Activated T-cell treated with anti-CD3 and anti-CD28 coated beads, Interleukin-2, amount 50 U/mL, for 48 hours (primary cell): ENCODE results near the gene PHETA1.
"Not testable (repeated sequence)": the region's sequence is repeated elsewhere in the genome, so short reads cannot be mapped to it uniquely, and the experiment has no call there.

ENCODE experiments used
- DNase-seq, 2 experiments: peaks; one replicate each; pipeline ENCODE4 v3.0.0-alpha.2; 2020

The PHETA1 gene

DNA sequence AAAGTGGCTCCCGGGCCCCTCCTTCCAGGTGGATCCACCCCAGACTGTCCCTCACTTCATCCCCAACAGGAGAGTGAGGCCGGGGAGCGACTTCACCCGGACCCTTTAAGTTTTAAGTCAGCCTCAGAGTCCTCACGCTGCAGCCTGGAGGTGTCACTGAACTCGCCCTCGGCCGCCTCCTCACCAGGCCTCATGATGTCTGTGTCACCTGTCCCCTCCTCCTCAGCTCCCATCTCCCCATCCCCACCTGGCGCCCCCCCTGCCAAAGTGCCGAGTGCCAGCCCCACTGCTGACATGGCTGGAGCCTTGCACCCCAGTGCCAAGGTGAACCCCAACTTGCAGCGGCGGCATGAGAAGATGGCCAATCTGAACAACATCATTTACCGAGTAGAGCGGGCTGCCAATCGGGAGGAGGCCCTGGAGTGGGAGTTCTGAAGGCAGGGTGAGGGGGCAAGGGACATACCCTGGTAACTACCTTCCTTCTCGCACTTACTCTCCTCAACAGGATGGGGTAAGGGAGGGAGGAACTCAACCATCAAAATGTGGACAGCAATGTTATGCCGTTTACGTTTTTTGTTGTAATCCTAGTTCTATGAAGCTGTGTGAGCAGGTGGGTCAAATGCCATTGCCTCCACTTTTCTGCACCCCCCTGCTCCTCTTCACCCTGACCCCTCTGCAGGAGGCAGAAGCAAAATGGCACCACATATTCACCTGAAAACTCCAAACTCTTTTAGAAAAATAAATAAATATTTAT, 20.8 kb downstream of the PHETA1 start:
- DNase-seq = no peak

DNA sequence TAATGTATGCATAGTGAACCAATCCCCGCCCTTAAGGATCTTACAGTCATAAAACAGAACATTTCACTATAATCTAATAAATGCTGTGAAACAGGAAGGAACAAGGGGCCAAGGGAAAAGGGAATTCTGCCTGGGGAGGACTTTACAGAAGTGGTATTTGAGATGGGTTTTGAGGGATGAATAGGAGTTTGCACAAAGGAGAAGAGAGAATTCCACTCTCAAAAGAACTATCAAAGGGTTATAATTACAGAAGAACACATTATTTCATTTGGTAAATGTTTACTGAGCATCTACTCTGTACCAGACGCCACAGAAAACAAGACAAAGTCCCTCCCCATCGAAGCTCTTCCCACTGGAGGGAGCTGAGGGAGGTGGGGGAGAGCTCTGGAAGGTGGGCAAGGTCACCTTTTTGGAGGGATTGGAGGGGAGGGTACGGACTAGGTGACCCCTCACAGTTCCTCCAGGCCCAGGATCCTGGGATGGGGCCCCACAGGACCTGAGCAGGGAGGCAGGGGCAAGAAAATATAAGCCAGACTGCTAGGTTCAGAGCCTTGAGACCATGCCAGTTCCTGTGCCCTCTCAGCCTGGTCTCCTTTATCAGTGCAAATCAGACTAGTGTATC, 24.5 kb downstream of the PHETA1 start:
- no peak for DNase-seq

DNA sequence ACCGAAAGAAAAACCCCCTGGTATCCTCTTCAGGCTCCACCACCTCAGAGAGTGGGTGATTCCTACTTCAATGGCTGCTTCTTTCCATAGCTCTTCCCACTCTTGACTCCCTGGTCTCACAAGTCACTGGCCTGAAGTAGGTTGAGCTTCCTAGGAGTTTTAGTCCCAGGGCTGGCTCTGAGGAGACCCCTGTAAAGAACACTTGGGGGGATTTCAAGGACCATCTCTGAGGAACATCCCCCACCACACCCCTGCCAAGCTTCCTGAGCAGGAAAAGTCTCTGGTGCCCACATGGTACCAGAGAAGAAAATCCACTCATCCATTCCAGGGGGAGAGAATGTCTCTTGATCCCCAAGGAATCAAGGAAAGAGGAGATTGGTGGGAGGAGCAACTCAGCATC, 25.7 kb downstream of the PHETA1 start:
- DNase-seq = no peak

DNA sequence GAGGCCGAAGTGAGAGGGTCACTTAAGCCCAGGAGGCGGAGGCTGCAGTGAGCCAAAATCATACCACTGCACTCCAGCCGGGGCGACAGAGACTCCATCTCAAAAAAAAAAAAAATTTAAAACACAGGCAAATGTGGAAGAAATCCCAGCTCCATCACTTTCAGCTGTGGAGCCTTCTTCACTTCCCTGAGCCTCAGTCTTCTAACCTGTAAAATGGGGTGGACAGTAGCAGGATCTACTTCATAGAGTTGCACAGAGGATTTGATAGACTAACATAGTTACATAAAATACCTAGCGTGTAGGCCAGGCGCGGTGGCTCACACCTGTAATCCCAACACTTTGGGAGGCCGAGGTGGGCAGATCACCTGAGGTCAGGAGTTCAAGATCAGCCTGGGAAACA, 26.5 kb downstream of the PHETA1 start:
- DNase-seq = no peak

DNA sequence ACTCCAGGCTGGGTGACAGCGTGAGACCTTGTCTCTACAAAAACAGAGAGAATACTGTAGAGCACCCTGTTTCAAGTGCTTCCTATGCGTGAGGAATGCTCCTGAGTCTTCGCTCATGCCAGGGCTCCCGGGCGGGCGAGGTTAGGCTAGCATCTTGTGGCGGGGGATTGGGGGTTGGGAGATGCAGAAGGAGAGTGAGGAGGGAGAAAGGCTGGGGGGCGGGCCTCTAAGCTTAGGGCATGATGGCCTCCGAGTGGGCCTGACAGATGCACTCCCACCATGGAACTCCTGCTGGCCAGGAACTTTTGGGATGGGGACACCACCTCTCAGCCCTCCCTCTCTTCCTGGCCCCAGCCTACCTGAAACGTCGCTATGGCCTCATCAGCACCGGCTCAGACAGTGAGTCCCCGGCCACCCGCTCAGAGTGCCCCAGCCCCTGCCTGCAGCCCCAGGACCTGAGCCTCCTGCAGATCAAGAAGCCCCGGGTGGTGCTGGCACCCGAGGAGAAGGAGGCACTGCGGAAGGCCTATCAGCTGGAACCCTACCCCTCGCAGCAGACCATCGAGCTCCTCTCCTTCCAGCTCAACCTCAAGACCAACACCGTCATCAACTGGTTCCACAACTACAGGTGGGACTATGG, 27.3 kb downstream of the PHETA1 start:
- DNase-seq = no peak

DNA sequence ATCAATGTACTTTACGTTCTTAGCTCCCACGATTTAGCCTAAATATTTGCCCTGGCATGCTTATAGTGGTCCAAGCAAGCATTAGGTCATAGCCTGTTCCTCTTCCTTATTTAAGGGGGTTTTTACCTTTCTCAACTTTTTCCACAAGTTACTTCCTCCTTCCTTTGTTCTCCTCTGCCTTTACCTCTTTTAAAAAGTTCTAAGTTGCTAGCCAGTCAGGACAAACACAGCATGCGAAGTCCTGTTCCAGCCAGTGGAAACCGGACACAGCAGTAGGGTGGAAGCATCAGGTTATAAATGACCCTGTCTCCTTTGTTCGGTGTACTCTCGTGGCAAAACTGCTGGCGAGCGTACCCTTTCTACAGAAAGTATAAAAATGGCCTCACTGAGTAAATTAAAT, 28.2 kb downstream of the PHETA1 start:
- DNase-seq = not testable (repeated sequence)

DNA sequence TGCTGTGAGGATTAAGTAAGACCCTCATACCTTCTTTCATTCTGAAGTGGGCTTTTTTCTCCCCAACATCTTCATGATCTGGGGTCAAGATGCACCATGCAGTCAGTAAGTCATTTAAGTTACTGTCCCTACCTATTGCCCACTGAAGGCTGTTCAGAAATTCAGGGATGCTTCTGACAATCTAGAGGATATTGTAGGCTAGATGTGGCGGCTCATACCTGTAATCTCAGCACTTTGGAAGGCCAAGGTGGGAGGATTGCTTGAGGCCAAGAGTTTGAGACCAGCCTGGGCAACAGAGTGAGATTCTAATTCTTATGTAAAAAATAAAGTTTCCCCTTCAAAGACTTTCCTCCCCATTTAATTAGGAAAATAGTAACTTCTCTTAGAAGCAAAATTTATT, 28.7 kb downstream of the PHETA1 start:
- no peak for DNase-seq

DNA sequence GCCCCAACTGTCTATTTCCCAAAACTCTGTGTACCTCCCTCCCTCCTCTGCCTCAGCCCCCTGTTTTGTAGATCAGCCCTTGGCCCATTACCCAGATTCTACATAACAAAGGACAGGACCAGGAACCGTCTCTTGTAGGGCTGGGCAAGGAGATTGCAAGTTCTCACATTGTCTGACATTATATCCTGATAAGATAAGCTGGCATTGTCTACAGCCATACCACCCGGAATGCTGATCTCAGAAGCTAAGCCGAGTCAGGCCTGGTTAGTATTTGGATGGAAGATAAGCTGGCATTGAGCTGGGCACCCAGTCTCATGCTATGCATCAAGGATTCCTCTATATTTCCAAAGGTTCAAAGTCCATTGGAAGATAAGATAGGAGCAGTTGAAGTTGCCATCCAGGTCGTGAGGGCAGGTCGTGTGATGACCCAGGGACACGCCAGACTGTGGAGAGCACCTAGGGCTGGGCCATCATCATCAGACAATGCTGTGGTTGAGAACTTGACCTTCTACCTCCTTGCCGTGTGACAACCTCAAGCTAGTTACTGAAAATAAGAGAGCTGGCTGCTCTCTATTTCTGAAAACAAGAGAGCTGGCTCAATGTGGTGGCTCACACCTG, 29.5 kb downstream of the PHETA1 start:
- no peak for DNase-seq

DNA sequence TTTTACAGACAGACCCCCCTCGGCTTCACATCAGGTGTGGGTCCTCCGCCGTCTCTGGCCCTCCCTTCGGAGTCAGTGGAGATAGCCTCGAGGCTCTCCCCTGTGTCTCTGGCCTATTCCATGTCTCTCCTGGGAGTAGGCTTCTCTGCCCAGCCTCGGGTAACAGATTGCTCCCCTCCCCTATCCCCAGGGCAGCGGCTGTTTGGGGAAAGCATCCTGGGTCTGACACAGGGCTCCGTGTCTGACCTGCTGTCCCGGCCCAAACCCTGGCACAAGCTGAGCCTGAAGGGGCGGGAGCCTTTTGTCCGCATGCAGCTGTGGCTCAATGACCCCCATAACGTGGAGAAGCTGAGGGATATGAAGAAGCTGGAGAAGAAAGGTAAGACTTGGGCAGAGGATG, 30.8 kb downstream of the PHETA1 start:
- DNase-seq = no peak

DNA sequence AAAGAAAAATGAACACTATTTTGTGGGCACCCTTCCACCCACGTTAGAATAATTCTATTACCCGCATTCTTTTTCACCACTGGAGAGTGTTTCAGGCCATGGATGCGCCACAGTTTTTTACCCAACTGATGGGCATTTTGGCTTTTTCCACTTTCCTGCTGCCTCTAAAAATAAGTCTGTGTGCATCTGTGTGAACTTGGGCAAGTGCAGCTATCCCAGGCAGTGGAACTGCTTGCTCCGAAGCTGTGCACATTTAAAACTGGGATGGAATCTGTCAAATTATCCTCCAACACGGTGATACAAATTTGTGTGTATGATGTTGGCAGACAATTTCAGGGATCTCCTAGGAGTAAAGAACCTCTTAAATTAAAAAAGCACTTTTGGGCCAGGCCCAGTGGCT, 31.5 kb downstream of the PHETA1 start:
- DNase-seq = no peak

DNA sequence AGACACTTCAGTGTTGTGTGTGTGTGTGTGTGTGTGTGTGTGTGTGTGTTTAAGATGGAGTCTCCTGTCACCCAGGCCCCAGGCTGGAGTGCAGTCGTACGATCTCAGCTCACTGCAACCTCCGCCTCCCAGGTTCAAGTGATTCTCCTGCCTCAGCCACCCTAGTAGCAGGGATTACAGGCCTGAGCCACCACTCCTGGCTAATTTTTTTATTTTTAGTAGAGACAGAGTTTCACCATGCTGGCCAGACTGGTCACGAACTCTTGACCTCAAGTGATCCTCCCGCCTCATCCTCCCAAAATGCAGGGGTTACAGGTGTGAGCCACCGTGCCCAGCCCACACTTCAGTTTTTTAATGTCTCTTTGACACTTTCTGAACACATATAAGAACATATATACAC, 32.5 kb downstream of the PHETA1 start:
- not testable (repeated sequence) for DNase-seq

DNA sequence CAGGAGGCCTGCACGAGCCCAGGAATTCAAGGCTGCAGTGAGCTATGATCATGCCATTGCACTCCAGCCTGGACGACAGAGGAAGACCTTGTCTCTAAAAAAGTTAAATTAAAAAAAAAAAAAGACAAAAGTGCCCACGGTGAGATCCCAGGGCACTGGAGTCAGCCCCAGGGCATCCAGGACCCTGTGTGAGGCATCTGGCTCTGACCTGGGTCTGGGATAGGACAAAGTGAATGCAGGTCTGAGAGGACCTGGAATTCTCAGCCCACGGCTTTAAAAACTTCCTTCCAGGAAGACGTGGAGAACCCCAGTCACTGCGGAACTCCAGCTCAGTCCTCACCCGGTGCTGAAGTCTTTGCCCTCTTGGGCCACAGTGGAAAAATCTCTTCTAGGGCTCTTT, 33.1 kb downstream of the PHETA1 start:
- no peak for DNase-seq

DNA sequence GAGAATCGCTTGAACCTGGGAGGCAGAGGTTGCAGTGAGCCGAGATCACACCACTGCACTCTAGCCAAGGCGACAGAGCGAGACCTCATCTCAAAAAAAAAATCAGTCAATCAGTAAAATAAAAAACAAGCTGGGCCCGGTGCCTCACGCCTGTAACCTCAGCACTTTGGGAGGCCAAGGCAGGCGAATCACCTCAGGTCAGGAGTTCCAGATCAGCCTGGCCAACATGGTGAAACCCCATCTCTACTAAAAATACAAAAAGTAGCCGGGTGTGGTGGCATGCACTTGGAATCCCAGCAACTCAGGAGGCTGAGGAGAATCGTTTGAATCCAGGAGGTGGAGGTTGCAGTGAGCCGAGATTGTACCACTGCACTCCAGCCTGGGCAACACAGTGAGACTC, 33.6 kb downstream of the PHETA1 start:
- not testable (repeated sequence) for DNase-seq

DNA sequence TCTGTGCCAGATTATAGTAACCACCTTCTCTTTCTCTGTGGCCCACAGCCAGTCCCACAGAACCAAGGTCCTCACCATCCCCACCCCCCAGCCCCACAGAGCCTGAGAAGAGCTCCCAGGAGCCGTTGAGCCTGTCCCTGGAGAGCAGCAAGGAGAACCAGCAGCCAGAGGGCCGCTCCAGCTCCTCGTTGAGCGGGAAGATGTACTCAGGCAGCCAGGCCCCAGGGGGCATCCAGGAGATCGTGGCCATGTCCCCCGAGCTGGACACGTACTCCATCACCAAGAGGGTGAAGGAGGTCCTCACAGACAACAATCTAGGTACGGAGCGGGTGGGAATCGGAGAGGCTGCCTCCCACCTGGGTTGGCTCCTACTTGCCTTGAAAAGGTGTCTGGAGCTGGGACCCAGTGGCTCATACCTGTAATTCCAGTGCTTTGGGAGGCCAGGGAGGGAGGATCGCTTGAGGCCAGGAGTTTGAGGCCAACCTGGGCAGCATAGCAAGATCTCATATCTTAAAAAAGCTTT, 34.4 kb downstream of the PHETA1 start:
- no peak for DNase-seq

DNA sequence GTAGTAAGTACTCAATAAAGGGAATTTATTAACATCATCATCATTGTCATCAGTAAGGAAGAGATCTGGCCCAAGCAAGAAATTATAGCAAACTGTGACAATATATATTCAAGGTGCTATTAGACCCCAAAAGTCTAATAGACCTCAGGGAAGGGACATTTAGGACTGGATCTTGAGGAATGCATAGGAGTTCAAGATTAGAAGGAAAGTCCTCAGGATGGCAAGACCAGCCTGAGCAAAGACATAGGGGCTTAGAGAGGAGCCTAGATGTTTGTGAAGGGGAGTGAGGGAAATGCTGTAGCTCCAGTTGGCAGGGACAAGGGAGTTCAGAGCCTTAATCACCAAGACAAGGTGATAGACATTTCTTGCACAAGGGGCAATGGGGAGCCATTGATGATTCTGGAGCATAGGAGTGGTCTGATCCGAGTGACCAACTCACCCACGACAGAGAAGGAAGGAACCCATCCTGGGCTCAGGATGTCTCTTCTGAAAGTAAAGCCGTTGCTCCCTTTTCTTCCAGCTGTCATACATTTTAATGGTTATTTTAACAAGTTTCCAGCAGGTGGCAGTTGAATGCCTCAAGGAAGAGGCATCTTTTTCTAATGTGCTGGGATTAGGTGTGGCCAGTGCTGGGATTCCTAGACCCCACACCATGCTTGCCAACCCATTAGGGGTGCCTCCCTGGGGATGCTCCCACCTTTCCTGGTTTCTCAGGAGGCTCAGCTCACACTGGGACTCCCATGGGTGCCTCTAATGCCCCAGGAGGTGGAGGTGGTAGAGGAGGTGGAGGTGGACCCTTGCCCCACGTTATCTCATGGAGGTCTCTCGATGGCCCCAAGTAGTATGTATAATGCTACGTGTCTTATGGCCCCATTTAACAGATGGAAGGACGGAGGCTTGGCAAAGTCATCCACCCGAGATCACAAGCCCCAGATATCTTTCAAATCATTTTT, 37.8 kb downstream of the PHETA1 start:
- no peak for DNase-seq

DNA sequence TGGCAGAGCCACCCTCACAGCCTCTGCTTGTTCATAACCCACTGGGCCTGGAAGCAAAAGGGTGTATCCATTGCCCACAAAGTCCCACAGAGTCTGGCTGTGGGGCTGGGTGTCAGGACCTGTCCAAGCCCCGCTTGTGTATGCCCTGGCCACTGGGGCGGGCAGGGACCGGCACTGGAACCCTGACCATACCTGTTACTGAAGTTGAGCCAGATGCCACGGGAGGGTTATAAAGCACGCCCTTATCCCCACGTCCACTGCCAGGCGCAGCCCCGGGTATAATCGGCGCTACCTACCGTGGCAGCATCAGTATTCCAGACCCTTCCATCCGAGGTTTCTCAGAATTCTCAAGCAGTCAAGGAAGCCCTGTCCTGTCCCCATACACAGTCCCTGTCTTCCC, 40.8 kb downstream of the PHETA1 start:
- no peak for DNase-seq

DNA sequence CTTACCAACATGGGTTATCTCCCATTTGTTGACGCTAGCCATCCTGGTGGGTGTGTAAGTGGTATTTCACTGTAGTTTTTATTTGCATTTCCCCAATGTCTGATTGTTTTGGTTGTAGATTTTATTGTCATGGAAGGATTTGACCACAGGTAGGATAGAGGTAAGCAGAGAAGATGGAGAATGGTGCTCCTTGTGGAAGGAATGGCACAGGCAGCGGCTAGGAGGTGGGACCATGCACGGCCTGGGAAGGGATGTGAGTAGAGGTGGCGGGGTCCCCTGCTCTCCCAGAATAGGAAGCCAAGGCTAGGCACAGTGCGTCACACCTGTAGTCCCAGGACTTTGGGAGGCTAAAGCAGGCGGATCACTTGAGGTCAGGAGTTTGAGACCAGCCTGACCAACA, 41.4 kb downstream of the PHETA1 start:
- no peak for DNase-seq

DNA sequence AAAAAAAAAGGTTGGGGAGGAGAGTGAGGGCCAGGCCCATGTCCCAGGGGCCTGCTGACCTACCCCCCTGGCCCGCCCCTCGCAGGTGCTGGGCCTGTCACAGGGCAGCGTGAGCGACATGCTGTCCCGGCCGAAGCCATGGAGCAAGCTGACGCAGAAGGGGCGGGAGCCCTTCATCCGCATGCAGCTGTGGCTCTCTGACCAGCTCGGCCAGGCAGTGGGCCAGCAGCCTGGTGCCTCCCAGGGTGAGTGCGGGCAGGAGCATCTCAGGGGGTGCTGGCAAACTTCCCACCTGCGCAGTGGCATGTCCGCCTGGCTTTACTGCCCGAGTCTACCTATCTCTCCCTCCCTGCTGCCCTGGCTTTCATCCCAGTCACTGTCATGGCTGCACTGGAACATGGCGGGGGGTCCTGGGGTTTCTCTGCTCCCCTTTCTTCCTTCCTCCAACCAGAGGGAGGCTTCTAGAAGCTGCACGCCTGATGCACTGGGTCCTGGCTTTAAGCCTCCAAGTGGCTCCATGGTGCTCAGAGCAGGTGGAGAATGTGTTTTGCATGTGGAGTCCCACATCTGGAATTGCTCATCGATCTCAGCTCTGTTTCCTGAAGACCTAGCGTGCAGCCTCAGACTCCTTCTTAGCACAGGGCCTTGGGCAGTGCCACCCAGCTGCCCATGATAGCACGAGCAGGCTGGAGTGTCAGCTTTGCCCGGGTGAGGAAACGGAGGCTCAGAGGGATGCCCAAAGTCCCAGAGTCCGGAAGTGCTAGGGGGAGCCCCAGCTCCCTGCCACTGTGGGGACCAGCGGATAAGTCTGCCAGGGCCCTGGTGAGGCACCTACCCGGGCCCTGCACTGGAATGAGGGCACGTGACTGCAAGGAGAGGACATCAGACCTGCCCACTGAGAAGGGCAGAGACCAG, 46.3 kb downstream of the PHETA1 start:
- no peak for DNase-seq

DNA sequence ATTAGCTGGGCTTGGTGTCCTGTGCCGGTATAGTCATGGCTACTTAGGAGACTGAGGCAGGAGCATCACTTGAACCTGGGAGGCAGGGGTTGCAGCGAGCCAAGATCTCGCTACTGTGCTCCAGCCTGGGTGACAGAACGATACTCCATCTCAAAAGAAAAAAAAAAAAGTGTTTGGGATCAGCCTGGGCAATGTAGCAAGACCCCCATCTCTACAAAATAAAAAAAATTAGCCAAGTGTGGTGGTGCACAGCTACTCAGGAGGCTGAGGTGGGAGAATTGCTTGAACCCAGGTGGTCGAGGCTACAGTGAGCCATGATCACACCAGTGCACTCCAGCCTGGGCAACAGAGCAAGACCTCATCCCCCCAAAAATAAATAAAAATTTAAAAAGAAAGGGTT, 47.6 kb downstream of the PHETA1 start:
- no peak for DNase-seq

DNA sequence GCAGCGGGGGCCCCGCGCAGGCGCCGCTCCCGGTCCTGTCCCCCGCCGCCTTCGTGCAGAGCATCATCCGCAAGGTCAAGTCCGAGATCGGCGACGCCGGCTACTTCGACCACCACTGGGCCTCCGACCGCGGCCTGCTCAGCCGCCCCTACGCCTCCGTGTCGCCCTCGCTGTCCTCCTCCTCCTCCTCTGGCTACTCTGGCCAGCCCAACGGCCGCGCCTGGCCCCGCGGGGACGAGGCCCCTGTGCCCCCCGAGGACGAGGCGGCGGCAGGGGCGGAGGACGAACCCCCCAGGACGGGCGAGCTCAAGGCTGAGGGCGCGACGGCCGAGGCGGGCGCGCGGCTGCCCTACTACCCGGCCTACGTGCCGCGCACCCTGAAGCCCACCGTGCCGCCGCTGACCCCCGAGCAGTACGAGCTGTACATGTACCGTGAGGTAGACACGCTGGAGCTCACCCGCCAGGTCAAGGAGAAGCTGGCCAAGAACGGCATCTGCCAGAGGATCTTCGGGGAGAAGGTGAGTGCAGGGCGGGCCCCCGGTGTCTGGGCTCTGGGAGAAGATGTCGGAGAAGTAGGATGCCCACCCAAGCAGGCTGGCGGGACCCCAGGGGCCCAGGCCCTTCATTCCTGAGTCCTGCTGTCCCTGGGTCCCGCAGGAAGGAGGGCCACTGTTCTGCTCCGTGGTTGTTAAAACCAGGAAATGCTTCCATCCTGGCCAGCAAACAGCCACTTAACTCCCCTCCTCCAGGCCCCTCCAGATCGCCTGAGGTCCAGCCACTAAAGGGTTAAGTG, 48.4 kb downstream of the PHETA1 start:
- DNase-seq = no peak
